Heart right ventricle (tissue), 16 donors: ENCODE measurements around the gene DNAJC3. TPM values are rescaled to one million over a fixed set of nuclear protein-coding genes. Genes with fewer than 3 reads are reported as not detected.

Experiments
- ATAC-seq, 8 donors: fragments of 200-7000 bp; cut with Tn5 transposase; one replicate each; pipeline ENCODE4 v1.9.1; 2020; ENCODE audit warnings: mild to moderate bottlenecking in 8 of 8, moderate library complexity in 8 of 8, moderate number of reproducible peaks in 1 of 8
- DNase-seq, 2 donors: peaks; one replicate each; pipeline ENCODE4 v3.0.0-alpha.2; 2020
- H3K27ac ChIP-seq, 10 donors: fragments of 200-600 bp; sonication (generic) in 2 of 10; one replicate each; pipeline versions ENCODE4 v1.5.0 to v1.8.0; 2020 to 2022; ENCODE audit warnings: mild to moderate bottlenecking in 3 of 10
- H3K27me3 ChIP-seq, 7 donors: fragments of 200-600 bp; one replicate each; pipeline ENCODE4 v1.8.0; 2021 to 2022; ENCODE audit warnings: mild to moderate bottlenecking in 2 of 7
- H3K36me3 ChIP-seq, 9 donors: fragments of 200-600 bp; sonication (generic) in 1 of 9; one replicate each; pipeline versions ENCODE4 v1.5.0 to v1.8.0; 2020 to 2022; ENCODE audit warnings: mild to moderate bottlenecking in 2 of 9
- H3K4me1 ChIP-seq, 9 donors: fragments of 200-600 bp; sonication (generic) in 1 of 9; one replicate each; pipeline versions ENCODE4 v1.5.0 to v1.8.0; 2020 to 2022; ENCODE audit warnings: mild to moderate bottlenecking in 4 of 9
- H3K4me3 ChIP-seq, 10 donors: fragments of 200-600 bp; sonication (generic) in 2 of 10; one replicate each; pipeline versions ENCODE4 v1.5.0 to v1.8.0; 2020 to 2022; ENCODE audit warnings: mild to moderate bottlenecking in 7 of 10, moderate library complexity in 2 of 10
- H3K9me3 ChIP-seq, 11 donors: fragments of 200-600 bp in 10 of 11; sonication (generic) in 2 of 11; one replicate each; pipeline versions ENCODE4 v1.5.0 to v1.8.0; 2013 to 2022; ENCODE audit warnings: mild to moderate bottlenecking in 2 of 11, control low read depth in 1 of 11, moderate library complexity in 1 of 11
- WGBS, 2 donors: extraction: QIAGEN DNeasy Blood & Tissue Kit; methylation state at CpG; one replicate each; pipeline ENCODE4 v1.1.7; 2013; ENCODE audit warnings: inconsistent platforms in 1 of 2; 5-methylcytosine and 5-hydroxymethylcytosine counted together
- intact Hi-C, 10 donors: fragments of 100-400 bp; cut with DNase I; formaldehyde crosslinking; loops; one replicate each; pipeline versions ENCODE4 v1.11.1 to v1.14.2; 2022
- polyA plus RNA-seq, 2 donors: library from polyadenylated mRNA; stranded (reverse); fragments of 200-250 nt; gene quantifications; one replicate each; pipeline ENCODE4 v1.2.3, GENCODE V29; 2013
- total RNA-seq, 10 donors: library from RNA; stranded (reverse); fragmentation: NEBNext Ultra II Directional in 3 of 10; extraction: Animal tissue kit (Norgen Biotek cat#: 25700) in 3 of 10; gene quantifications; one replicate each; pipeline versions ENCODE4 v1.2.1 to v1.2.4, GENCODE V29; 2021 to 2023
- TF ChIP-seq, protein P1 (sequence below), 9 donors: fragments of 200-600 bp; sonication (generic) in 2 of 9; IDR thresholded peaks; one replicate each; pipeline versions ENCODE4 v1.5.0 to v1.8.0; 2021 to 2022; ENCODE audit warnings: antibody characterized with exemption in 9 of 9, mild to moderate bottlenecking in 5 of 9, moderate library complexity in 1 of 9
- donor health status: Arrhythmogenic right ventricular cardiomyopathy.
- donor health status: ischemic (EF 13 %, LVEDD 7.1; RV severe dilation, severe dysfunction).
- donor health status: healthy with polysubstance abuse.
- donor health status: DM: no; HTN: yes; CAD: no.
- donor health status: DM: no; HTN: no; CAD: no.
- donor health status: ischemic (EF 25% LVEDD 6.9; RV normal size, moderate dysfunction).
- donor health status: ischemic (EF 25% LVEDD 5.7; RV mildly dilated, moderate dysfunction).
- donor health status: healthy.
- donor health status: DM: yes; HTN: yes; CAD: no.
- donor health status: Ischemic cardiomyopathy.
- donor health status: ischemic (EF 35%, LVEDD 5.7; RV mildly dilated, moderate dysfunction).
- donor health status: nonischemic (EF 11% LVEDD 7.7; RV severe dilation, severe dysfunction).
- donor health status: DM: yes; HTN: yes; CAD: no.
- donor health status: PGD.
- donor health status: ischemic (EF 29% LVEDD 5.4; RV normal size, mild dysfunction).
- donor health status: nonischemic (EF 23%, LVEDD 6.1; RV moderate dilation, normal function).

Gene DNAJC3
- total and polyA plus RNA-seq, 12 donors = 9.3 to 40.9 (median 31.2) TPM

DNA sequence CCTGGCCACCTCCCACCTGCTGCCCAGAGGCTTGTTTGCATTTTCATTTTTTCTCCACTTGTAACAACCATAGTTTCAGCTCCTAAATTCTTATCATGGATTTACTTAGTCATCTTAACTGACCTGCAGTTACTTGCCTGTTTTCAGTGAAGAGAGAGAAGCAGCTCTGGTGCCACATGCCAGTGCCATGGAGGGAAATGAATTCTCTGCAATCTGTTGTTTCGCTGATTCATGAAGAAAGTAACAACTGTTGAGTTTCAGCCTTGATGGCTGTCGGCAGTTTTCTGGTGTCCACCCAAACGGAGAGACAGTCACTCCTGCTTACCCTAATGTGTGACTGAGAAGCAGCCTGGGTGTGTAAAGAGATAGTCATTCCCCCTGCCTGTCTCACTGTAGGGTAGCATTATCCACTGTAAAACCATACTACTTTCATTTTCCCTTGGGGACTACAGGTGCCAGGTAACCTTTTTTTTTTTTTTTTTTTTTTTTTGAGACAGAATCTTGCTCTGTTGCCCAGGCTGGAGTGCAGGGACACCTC, 116.1 kb downstream of the DNAJC3 start:
- TF ChIP-seq, protein P1, sequence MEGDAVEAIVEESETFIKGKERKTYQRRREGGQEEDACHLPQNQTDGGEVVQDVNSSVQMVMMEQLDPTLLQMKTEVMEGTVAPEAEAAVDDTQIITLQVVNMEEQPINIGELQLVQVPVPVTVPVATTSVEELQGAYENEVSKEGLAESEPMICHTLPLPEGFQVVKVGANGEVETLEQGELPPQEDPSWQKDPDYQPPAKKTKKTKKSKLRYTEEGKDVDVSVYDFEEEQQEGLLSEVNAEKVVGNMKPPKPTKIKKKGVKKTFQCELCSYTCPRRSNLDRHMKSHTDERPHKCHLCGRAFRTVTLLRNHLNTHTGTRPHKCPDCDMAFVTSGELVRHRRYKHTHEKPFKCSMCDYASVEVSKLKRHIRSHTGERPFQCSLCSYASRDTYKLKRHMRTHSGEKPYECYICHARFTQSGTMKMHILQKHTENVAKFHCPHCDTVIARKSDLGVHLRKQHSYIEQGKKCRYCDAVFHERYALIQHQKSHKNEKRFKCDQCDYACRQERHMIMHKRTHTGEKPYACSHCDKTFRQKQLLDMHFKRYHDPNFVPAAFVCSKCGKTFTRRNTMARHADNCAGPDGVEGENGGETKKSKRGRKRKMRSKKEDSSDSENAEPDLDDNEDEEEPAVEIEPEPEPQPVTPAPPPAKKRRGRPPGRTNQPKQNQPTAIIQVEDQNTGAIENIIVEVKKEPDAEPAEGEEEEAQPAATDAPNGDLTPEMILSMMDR (IDR thresholded peaks at IDR 0.05) = no peak
- intact Hi-C loops = no loop called here
- Histone ChIP-seq H3K4me1 (no peaks in the 10 kb centered on the region), H3K27ac (no peak overlapping the region), H3K27me3 (no peaks in the 10 kb centered on the region), H3K36me3 (peaks cover 0 to 89% (median 37%) of the 10 kb centered on the region in 9 donors), H3K9me3 (peaks cover 0 to 10% (median 0%) of the 10 kb centered on the region in 11 donors), H3K4me3 (no peak overlapping the region)
- DNase-seq (no peak), ATAC-seq (no peak)
- 81 to 85% methylated on average over 3 of the region's 3 CpGs for WGBS, 2 donors

DNA sequence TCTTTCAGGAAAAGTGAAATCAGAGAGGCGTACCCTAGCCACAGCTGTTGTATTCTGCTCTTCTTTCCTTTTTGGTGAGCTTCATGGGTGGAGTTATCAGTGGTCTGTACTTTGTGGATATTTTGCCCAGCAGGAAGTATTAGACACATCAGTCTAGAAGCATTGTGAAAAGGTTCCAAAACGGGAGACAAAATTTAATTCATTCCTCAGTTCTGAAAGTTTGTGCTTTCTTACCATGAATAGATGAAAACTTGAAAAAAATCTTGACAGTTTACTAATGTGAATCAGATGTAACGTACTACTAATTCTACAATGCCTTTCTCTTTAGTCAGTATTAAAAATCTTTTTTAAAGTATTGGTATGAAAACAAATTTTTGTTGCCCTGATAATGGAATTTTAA, 116.8 kb downstream of the DNAJC3 start:
- no peak for DNase-seq
- peaks cover 0 to 10% (median 0%) of the 10 kb centered on the region in 11 donors for H3K9me3 ChIP-seq
- 88 to 91% methylated on average over 3 of the region's 3 CpGs for WGBS, 2 donors
- no peak overlapping the region for H3K27ac ChIP-seq
- H3K36me3 ChIP-seq = peaks cover 0 to 82% (median 33%) of the 10 kb centered on the region in 9 donors
- TF ChIP-seq, protein P1 (IDR thresholded peaks at IDR 0.05) = no peak
- ATAC-seq = no peak
- no peak overlapping the region for H3K4me3 ChIP-seq
- H3K4me1 ChIP-seq = no peaks in the 10 kb centered on the region
- no peaks in the 10 kb centered on the region for H3K27me3 ChIP-seq
- intact Hi-C loops = no loop called here

DNA sequence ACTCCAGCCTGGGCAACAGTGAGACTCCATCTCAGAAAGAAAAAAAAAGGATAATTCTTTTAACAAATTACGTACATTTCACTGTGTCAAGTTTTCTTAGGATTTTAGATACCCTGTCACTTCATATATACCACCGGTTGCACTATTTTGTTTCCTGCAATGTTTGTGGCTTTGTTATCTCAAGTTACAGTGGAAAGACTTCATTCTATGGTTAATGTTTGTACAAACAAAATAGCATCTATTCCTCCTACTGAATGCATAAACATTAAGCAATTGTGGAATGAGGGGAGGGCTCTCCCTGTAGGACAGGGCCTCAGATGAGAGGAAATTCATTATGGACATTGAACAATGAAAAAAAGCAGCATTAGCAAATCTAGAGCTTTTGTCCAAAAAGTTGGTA, 120.1 kb downstream of the DNAJC3 start:
- peaks cover 0 to 51% (median 9%) of the 10 kb centered on the region in 9 donors for H3K36me3 ChIP-seq
- DNase-seq (no peak), ATAC-seq (no peak)
- H3K4me1 ChIP-seq = no peaks in the 10 kb centered on the region
- no peak overlapping the region for H3K4me3 ChIP-seq
- 93 to 98% methylated on average over 2 of the region's 2 CpGs for WGBS, 2 donors
- H3K27me3 ChIP-seq = no peaks in the 10 kb centered on the region
- intact Hi-C loops = no loop called here
- H3K27ac ChIP-seq = no peak overlapping the region
- TF ChIP-seq, protein P1 (IDR thresholded peaks at IDR 0.05) = no peak
- H3K9me3 ChIP-seq = no peaks in the 10 kb centered on the region

DNA sequence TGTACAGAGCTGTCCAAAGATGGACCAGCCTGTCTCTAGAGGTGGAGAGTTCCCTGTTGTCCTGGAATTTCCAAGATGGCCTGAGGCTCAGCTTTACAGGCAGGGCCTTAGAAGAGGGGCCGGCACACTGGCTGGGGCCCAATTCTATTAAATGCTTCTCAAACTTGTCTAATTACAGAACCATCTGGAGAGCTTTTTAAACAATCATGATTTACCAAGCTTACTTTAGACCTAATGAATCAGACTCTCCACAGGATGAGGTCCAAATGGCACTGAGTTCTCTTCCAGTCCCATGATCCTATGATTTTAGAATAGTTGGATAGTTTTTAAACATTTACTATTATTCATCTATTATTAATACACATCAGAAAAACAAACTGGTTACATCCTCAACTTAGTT, 123.5 kb downstream of the DNAJC3 start:
- 66 to 86% methylated on average over 1 of the region's 1 CpG for WGBS, 2 donors
- intact Hi-C loops = no loop called here
- DNase-seq = no peak
- ATAC-seq = no peak
- TF ChIP-seq, protein P1 (IDR thresholded peaks at IDR 0.05) = no peak
- H3K36me3 ChIP-seq = peaks cover 0 to 18% (median 0%) of the 10 kb centered on the region in 9 donors
- no peak overlapping the region for H3K4me3 ChIP-seq
- no peaks in the 10 kb centered on the region for H3K27me3 ChIP-seq
- peaks cover 0 to 13% (median 0%) of the 10 kb centered on the region in 11 donors for H3K9me3 ChIP-seq
- H3K4me1 ChIP-seq = no peaks in the 10 kb centered on the region
- H3K27ac ChIP-seq = no peak overlapping the region
